ENCODE results near the gene COX20.
"Not testable (repeated sequence)": the region's sequence is repeated elsewhere in the genome, so short reads cannot be mapped to it uniquely, and the experiment has no call there.

COX20 gene

DNA sequence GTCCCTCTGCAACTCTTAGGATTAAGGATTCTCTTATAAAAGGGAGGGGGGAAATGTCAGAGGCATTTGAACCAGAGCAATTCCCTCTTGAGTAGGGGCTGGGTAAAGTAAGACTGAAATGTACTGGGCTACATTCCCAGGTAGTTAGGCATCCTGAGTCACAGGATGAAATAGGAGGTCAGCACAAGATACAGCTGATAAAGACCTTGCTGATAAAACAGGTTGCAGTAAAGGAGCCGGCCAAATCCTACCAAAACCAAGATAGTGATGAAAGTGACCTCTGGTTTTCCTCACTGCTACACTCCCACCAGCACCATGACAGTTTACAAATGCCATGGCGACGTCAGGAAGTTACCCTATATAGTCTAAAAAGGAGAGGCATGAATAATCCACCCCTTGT, 14.3 kb upstream of the COX20 start:
- no peak overlapping the region for H3K4me3 ChIP-seq (ENCODE audit: low read length)
- DNase-seq (ENCODE audit: low read depth) = no peak
- TF ChIP-seq, protein P1, sequence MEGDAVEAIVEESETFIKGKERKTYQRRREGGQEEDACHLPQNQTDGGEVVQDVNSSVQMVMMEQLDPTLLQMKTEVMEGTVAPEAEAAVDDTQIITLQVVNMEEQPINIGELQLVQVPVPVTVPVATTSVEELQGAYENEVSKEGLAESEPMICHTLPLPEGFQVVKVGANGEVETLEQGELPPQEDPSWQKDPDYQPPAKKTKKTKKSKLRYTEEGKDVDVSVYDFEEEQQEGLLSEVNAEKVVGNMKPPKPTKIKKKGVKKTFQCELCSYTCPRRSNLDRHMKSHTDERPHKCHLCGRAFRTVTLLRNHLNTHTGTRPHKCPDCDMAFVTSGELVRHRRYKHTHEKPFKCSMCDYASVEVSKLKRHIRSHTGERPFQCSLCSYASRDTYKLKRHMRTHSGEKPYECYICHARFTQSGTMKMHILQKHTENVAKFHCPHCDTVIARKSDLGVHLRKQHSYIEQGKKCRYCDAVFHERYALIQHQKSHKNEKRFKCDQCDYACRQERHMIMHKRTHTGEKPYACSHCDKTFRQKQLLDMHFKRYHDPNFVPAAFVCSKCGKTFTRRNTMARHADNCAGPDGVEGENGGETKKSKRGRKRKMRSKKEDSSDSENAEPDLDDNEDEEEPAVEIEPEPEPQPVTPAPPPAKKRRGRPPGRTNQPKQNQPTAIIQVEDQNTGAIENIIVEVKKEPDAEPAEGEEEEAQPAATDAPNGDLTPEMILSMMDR (conservative IDR thresholded peaks at IDR 0.05; ENCODE audit: low read length) = no peak

- H3K4me3 ChIP-seq (ENCODE audit: low read length) = no peak overlapping the region
- TF ChIP-seq, protein P1 (conservative IDR thresholded peaks at IDR 0.05; ENCODE audit: low read length) = no peak
- DNase-seq (ENCODE audit: low read depth) = no peak
Observed at GRCh38 chr1:244822878-244823277, 12.6 kb upstream of the COX20 start.

DNA sequence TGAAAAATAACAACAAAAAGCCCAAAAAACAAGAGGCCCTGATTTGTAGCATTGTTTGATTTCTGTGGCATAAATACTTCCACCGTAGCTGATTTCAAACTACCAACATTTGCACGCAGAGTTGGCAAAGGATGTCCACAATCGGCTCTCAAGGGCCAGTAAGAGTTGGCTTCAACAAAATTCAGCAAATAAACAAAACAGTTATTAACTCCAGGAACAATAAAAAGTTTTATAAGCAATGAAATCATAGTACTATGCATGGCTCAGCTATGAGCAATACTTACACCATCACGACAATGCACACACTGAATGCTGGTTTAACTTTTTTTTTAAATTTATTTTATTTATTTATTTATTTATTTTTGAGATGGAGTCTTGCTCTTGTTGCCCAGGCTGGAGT, 8.7 kb upstream of the COX20 start:
- H3K4me3 ChIP-seq (ENCODE audit: low read length) = no peak overlapping the region
- TF ChIP-seq, protein P1 (conservative IDR thresholded peaks at IDR 0.05; ENCODE audit: low read length) = no peak
- DNase-seq (ENCODE audit: low read depth) = no peak

DNA sequence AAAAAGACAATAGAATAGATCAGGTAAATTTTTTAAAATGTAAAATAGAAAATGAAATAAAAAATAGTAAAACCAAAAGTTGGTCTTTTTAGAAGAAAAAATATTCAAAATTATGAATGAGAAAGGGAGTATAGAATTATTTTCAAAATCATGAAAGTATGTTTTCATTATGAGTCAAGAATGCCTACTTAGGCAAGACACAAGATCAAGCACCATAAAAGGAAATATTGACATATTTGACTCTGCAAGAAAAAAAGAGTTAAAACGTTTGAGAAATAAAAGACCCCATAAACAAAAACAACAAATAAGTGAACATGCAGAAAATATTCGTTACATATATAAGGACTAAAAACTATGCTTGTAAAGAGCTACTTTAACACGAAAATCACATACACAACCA, 4.8 kb upstream of the COX20 start:
- DNase-seq (ENCODE audit: low read depth) = no peak
- TF ChIP-seq, protein P1 (conservative IDR thresholded peaks at IDR 0.05; ENCODE audit: low read length) = no peak
- no peak overlapping the region for H3K4me3 ChIP-seq (ENCODE audit: low read length)

GRCh38 chr1:244833260-244833659, 2.2 kb upstream of the COX20 start:
- H3K4me3 ChIP-seq (ENCODE audit: low read length) = peak overlapping the region; percentile 81
- DNase-seq (ENCODE audit: low read depth) = not testable (repeated sequence)

GRCh38 chr1:244833734-244834542, 1.5 kb upstream of the COX20 start:
- DNase-seq (ENCODE audit: low read depth) = peak; percentile 74
- TF ChIP-seq, protein P1 (conservative IDR thresholded peaks at IDR 0.05; ENCODE audit: low read length) = peak; percentile 42; the same call in 1 of the 2 replicates
- peak overlapping the region; percentile 81 for H3K4me3 ChIP-seq (ENCODE audit: low read length)

- peak; percentile 92 for DNase-seq (ENCODE audit: low read depth)
- TF ChIP-seq, protein P1 (conservative IDR thresholded peaks at IDR 0.05; ENCODE audit: low read length) = no peak
- peak overlapping the region; percentile 81 for H3K4me3 ChIP-seq (ENCODE audit: low read length)
Observed at GRCh38 chr1:244834543-244835275, 749 bp upstream of the COX20 start.
